Activated CD4-positive, alpha-beta T cell treated with anti-CD3 and anti-CD28 coated beads for 24 hours (primary cell): ENCODE results near the gene HRAS.
"Not testable (repeated sequence)": the region's sequence is repeated elsewhere in the genome, so short reads cannot be mapped to it uniquely, and the experiment has no call there.

Experiments
- DNase-seq, 2 donors: peaks; one replicate each; pipeline ENCODE4 v3.0.0-alpha.2; 2020; ENCODE audit warnings: low read depth in 2 of 2

The HRAS gene

DNA sequence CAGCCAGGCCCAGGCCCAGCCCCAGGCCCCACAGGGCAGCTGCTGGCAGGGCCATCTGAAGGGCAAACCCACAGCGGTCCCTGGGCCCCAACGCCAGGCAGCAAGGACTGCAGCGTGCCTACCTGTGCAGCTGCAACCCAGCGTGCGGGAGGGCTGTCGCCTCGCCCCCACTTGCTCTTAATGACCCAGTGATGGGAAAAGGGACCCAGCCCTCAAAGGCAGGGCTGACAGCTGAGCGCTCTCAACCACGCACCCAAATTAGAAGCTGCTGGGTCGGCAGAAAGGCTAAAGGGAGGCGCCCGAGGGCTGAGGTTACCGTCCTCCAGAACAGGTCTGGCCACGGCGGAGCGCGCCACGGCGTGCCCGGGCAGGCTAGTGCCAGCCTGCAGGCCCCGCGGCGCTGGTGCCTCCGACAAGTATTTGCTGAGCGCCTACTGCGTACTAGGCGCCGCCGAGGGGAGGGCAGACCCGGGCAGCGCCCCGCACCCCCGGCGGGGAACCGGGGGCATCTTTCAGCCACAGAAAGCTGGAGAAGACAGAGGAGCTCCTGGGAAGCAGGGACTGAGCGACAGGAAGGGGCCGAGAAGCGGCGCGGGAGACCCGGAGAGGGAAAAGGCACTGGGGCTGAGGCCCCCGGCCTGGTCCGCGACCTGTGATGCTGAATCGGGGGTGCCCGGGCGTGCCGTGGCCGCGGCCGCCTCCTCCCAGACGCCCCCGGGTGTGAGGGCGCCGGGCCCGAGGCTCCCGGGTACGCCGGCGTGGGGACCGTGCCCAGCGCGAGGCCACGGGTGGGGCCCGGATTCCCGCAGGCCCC is 773 bp downstream of the HRAS start:
- no peak for DNase-seq

DNA sequence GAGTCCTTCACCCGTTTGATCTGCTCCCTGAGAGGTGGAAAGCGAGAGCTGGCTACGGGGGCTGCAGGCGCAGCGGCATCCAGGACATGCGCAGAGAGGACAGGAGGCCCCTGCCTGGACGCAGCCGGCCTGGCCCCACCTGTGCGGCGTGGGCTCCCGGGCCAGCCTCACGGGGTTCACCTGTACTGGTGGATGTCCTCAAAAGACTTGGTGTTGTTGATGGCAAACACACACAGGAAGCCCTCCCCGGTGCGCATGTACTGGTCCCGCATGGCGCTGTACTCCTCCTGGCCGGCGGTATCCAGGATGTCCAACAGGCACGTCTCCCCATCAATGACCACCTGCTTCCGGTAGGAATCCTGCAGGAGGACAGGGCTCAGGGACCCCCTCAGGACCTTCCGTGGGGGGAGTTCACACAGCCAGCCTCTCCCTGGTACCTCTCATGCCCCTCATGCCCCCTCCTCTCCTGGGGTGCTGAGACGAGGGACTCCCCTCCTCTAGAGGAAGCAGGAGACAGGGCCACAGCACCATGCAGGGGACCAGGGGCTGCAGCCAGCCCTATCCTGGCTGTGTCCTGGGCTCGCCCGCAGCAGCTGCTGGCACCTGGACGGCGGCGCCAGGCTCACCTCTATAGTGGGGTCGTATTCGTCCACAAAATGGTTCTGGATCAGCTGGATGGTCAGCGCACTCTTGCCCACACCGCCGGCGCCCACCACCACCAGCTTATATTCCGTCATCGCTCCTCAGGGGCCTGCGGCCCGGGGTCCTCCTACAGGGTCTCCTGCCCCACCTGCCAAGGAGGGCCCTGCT is 1.6 kb downstream of the HRAS start:
- DNase-seq = no peak

DNA sequence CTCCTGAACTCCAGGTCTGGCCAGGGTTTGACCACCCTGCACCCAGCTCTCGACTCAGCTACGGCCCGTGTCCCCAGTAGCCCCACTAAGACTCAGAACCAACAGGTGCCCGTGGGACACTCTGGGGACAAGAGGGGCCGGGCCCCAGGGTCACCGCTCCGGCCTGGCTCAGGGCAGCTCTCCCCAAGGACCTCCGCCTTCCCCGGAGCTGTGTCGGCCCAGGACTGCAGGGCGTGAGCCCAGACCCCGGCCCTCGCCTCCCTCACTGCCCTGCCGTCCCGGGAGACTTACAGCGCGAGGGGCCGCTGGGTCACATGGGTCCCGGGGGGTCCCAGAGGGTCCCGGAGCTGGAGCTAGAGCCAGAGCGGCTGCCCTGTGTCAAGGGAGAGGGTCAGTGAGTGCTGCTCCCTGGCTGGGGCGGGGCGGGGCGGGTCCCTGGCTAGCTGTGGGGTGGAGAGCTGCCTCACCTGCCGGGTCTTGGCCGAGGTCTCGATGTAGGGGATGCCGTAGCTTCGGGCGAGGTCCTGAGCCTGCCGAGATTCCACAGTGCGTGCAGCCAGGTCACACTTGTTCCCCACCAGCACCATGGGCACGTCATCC is 2.3 kb downstream of the HRAS start:
- no peak for DNase-seq

DNA sequence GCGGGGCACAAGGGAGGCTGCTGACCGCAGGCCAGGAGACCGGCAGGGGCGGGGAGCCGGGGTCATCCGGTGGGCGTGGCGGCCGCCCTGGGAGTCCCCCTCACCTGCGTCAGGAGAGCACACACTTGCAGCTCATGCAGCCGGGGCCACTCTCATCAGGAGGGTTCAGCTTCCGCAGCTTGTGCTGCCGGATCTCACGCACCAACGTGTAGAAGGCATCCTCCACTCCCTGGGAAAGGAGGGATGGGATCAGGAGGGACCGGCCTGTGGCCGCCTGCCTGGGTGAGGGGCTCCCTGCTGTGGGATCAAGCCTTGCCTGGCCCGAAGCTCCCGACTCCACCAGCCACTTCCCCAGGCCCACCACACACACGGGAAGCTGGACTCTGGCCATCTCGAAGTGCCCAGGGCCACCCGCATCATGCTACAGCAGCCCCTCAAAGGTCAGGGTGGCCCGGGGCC is 2.8 kb downstream of the HRAS start:
- DNase-seq = no peak

DNA sequence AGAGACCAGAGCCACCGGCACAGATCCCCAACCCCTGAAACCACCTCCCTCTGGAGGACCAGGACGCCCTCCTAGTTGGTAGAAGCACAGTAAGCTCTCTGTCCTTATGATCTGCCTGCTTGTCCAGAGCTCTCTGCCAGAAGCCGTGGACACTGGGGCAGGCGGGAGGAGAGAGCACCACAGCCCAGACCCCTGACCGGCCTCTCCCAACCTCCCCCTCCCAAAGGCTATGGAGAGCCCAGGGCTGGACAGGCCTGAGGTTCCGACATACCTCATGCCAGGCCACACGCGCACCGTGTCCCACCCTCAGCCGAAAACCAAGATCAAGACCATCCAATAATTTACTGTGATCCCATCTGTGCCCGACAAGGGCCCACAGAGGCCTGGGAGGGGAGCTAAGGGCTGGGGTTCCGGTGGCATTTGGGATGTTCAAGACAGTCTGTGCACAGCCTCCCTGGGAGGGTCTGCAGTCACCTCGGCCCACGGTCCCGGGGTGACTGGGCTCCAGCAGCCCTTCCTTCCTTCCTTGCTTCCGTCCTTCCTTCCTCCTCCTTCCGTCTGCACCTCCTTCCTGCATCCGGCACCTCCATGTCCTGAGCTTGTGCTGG is 3.4 kb downstream of the HRAS start:
- DNase-seq = no peak

DNA sequence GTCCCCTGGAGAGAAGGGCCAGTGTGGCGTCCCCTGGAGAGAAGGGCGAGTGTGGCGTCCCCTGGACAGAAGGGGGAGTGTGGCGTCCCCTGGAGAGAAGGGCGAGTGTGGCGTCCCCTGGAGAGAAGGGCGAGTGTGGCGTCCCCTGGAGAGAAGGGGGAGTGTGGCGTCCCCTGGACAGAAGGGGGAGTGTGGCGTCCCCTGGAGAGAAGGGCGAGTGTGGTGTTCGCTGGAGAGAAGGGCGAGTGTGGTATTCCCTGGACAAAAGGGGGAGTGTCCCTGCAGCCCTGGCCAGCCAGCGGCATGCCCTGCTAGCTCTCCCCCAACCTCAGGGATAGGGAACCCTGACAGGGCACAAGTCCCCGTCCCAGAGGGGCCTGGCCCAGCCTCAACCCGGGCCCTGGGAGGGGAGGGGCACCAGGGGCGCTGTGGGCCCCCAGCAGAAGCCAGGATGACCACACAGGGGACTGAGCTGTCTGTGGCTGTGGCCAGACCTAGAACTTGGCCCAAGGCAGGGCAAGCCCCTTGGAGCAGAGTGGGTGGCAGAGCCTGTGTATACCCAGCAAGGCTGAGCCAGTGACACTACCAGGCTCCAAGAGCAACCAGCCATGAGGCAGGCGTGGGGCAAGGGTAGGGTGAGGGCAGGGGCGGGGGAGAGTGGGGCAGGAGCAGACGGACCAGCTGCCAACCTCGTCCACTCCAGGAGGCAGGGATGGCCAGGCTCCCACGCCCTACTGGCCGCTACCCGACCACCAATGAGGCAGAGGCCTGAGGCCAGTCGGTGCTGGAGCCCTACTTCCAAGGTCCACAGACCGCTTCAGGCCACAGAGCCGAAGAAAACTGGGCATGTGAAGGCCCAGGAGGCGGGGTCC is 4.2 kb downstream of the HRAS start:
- DNase-seq = no peak

DNA sequence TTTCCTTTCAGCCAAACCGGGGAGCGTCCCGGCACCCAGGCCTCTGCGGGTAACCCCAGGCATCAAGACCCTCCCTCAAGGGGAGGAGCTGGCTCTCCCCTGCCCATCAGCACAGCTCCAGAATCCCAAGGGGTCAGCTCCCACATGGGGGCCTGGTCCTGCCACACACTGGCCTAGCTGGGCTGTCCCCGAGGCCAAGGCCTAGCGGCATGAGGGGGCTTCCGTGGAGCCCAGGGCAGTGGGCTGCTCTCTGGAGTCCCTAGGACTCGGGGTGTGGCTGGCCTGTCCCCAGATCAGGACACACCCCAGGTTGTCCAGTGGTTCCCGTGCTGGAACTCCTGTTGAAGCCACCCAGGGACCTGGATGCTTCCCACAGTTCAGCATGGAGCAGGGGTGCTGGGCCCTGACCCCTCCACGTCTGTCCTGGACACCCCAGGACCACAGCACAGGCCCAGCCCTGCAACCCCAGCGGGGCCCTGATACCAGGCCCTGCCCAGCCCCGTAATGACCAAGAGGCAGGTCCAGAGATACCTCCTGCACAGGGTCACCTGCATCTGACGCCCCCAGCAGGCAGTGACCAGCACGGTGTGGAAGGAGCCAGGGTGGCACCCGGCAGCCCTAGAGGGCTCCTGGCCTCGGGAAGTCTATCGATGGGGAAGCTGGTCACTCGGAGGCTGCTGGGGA is 5.5 kb downstream of the HRAS start:
- DNase-seq = no peak

DNA sequence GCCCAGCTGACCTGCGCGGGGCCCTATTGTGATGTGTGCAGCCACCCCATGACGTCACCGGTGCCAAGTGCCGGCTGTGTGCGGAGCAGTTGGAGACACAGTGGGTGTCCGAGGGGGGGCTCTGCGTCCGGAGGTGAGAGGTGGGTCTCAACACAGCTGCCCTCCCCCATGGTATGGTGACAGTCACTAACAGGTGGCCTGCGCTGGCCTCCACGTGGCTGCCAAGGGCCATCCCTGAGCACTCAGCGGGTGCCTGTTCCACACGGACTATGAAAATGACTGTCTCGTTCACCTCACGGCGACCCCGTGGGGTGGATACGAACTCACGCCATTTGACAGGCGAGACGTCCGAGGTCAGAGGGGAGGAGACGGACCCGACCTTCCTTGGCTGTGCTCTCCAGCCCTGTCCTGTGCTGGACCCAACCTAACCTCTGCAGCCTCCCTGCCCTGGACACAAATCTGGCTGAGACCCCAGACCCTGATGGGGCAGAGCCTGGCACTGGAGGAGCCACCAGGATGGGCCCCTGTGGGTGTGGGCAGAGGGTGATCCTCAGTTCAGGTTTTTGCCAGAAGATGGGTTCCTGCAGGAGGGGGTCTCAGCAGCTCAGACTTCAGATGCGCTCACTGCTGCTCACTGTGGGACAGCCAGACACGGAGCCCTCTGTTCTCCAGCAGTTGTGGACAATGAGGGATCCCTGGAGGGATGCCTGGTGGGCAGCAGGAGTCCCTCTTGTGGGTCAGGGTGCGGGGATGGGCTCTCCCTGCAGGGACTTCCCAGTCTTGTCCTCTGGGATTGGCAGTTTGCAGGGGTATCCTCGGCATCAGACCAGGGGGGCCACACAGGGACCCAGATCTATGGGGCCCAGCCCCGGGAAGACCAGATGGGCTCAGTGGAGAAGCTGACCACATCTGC is 6.3 kb downstream of the HRAS start:
- no peak for DNase-seq

DNA sequence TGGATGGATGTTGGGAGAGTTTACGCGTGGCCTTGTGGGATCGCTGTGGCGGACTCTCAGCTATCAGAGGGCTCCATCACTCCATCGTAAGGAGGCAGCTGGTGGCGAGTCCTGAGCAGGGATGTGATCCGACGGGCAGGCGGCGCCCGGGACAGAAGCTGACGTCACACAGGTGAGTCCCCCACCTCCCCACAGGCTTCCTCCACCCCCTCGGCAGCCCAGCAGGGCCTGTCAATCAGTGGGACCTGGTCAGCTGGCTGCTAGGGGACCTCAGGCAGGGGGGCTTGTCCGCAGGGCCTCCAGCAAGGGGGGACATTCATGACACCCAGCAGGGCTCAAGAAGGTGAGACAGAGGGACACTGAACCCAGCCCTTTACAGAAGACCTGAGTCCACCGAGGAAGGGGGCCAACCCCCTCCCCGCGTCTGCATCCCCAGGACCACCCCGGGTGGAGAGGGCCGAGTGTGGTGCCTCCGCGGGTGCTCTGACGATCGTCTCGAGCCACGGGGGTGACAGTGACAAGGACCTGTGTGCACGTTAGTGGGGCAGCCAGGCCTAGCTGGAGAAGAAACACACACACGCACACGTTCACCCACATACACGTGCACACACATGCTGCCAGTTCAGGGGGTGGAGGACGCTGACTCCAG is 7.1 kb downstream of the HRAS start:
- DNase-seq = no peak

DNA sequence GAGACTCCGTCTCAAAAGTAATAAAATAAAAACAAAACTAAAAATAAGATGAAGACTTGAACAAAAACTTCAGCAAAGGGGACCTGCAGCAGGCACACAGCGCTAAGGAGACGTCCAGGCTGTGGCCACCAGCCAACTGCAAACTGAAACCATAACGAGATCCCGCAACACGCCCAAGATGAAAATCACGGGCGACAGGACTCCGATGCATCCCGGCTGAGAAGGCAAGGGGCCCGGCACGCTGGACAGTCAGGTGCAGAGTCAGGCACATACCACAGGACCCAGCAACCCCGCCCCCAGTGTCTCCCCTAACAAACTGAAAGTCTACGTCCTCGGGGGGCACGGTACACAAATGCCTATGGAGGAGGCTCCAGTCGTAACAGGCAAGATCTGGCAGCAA is 9.2 kb downstream of the HRAS start:
- no peak for DNase-seq

DNA sequence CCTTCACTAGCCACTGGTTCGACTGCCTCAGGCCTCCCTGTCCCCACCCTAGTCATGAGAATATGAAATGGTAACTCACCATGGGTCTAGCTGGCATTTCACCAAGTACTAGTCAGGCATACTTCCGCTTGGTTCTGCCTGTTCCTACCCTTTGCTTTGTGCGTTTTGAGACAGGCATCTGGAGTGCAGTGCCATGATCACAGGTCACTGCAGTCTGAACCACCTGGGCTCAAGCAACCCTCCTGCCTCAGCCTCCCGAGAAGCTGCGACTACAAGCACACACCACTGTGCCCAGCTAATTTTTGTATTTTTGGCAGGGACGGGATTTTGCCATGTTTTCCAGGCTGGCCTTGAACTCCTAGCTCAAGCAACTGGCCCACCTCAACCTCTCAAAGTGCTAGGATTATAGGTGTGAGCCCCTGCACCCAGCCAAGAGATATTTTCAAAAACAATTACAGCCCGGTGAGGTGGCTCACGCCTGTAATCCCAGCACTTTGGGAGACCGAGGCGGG is 14.1 kb downstream of the HRAS start:
- DNase-seq = no peak

DNA sequence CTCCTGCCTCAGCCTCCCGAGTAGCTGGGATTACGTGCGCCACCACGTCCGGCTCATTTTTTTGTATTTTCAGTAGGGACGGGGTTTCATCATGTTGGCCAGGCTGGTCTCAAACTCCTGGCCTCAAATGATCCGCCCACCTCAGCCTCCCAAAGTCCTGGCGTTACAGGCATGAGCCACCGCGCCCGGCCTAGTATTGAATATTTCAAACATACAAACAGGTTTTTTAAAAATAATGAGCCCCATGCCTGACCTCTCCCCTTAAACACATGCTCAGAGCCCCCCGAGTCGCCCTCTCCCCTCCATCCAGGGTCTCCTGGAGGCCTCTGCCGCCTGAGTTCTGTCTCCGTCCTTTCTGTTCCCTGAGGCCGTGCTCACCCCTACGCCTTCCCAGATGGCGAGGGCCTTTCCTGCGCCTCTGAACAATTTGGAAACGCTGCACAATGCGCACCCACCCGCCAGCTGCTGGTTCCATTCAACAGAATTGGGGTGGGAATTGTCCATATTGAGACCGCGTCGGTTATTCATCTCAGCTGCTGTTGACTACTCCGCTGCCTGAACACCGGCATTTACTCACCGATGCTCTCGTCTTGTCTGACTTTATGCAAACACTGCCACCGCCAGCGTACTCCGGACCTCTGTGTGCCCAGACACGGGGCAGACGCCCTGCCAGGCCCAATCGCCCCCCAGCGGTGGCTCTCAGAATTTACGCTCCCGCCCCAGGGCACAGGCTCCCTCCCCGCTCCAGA is 14.8 kb downstream of the HRAS start:
- DNase-seq = no peak

DNA sequence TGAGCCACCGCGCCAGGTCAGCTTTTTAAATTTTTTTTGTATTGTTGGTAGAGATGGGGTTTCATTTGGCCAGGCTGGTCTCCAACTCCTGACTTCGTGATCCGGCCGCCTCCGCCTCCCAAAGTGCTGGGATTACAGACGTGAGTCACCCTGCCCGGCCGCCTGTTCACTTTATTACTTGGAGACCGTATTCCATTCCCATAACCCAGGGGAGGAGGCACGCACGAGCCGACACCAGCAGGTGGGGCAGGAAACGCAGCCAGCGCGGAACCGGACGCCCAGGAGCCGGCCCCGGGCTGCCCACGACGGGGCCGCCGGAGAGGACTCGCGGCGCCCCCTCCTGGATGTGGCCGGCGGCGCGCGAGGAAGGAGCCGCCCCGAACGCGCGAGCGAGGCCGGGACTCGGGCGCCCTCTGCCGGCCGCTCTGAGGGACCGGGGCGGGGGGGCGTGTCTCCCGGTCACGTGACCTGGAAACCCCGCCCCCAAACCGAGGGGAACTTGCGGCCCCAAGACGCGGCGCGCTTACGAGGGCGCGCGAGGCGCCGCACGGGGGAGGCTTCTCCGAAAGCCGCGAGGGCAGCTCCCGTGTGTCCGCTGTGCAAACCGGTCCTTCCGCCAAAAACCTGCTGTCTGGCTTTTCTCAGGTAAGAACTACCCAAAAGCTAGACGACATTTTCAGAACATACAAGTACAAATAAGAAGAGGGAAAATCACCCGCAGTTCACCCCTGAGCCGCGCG is 16.7 kb downstream of the HRAS start:
- DNase-seq = peak; percentile 79 to 81

DNA sequence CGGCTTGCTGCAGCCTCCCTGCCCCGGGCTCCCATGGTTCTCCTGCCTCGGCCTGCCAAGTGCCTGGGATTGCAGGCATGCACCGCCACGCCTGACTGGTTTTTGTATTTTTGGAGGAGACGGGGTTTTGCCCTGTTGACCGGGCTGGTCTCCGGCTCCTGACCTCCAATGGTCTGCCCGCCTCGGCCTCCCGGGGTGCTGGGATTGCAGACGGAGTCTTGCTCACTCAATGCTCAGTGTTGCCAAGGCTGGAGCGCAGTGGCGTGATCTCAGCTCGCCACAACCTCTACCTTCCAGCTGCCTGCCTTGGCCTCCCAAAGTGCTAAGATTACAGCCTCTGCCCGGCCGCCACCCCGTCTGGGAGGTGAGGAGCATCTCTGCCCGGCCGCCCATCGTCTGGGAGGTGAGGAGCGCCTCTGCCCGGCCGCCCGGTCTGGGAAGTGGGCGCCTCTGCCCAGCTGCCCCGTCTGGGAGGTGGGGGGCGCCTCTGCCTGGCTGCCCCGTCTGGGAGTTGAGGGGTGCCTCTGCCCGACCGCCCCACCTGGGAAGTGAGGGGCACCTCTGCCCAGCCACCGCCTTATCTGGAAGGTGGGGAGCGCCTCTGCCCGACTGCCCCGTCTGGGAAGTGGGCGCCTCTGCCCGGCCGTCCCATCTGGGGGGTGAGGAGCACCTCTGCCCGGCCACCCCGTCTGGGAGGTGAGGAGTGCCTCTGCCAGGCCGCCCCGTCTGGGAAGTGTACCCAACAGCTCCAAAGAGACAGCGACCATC is 18.3 kb downstream of the HRAS start:
- not testable (repeated sequence) for DNase-seq

DNA sequence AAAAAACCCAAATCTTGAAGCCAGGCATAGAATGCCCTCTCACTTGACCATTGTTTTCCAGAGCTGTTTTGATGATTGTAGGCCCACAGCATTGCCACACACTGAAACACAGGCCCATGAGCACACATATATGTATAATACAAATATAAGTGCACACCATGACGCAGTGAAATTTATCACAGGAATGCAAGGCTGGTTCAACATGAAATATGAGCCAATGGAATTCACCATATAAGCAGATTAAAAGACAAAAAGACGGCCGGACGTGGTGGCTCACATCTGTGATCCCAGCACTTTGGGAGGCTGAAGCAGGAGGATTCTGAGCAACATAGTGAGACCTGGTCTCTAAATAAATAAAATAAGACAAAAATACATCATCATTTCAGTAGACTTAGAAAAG is 19.0 kb downstream of the HRAS start:
- DNase-seq = no peak

DNA sequence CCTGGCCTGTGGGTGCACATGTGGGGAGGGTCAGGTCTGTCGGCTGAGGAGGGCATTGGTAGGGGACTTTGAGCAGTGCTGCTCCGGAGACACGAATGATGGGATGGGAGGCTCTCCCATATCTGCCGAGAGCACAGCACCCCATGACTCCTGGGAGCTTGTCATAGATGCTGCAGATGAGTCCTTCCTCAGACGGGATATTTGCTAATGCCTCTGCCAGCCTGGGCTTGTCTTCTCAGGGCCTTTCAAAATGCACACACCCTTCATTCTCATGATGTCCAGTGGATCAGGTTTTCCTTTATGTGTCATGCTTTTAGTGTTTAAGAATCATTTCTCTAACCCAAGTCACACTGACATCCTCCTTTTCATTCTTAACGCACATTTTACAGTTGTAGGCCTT is 20.2 kb downstream of the HRAS start:
- no peak for DNase-seq

DNA sequence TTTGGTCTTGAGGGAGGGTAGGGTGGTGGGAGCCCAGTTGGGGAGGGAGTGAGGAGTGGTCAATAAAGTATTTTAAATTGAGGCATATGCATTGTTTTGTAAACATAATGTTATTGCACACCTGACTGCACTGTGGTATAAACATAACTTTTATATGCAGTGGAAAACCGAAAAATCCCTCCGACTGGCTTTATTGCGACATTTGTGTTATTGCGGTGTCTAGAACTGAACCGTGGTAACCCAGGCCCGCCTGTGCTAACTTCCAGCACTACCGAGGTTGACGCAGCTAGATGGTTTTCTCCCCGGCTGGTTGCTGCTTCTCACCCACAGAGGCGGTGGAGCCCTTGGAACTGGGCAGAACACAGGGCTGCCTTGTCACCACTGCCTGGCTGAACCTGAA is 20.8 kb downstream of the HRAS start:
- no peak for DNase-seq
